Kidney epithelial cell (primary cell): ENCODE measurements around the gene PEX12. TPM values are rescaled to one million over a fixed set of nuclear protein-coding genes. Genes with fewer than 3 reads are reported as not detected.
"Not testable (repeated sequence)": the region's sequence is repeated elsewhere in the genome, so short reads cannot be mapped to it uniquely, and the experiment has no call there.

ENCODE experiments used
- DNase-seq: peaks from one replicate; pipeline ENCODE4 v3.0.0-alpha.2; 2010; ENCODE audit warnings: low read depth
- H3K27me3 ChIP-seq: 2 replicates; pipeline ENCODE4 v1.6.0; 2011; ENCODE audit warnings: low read length; ENCODE audit not compliant: control insufficient read depth, insufficient read depth
- H3K36me3 ChIP-seq: 2 replicates; pipeline ENCODE4 v1.5.1; 2011; ENCODE audit warnings: low read length; ENCODE audit not compliant: control insufficient read depth, insufficient read depth
- H3K4me3 ChIP-seq: 2 replicates; pipeline ENCODE4 v1.5.1; 2011; ENCODE audit warnings: low read depth, mild to moderate bottlenecking, control low read depth, low read length
- total RNA-seq: library from RNA; depleted of rRNA; stranded (reverse); fragments of >200 nt; gene quantifications from 2 replicates; pipeline ENCODE4 v1.2.3, GENCODE V29; 2015
- TF ChIP-seq, protein P1 (sequence below): IDR thresholded peaks from 2 replicates; pipeline ENCODE4 v1.5.1; 2011; ENCODE audit warnings: mild to moderate bottlenecking, moderate library complexity, low read length, control low read depth, inconsistent platforms; ENCODE audit not compliant: insufficient read depth, poor library complexity, severe bottlenecking

PEX12 gene
- total RNA-seq, 1 donor from 2014 or later, result 7.2 TPM

DNA sequence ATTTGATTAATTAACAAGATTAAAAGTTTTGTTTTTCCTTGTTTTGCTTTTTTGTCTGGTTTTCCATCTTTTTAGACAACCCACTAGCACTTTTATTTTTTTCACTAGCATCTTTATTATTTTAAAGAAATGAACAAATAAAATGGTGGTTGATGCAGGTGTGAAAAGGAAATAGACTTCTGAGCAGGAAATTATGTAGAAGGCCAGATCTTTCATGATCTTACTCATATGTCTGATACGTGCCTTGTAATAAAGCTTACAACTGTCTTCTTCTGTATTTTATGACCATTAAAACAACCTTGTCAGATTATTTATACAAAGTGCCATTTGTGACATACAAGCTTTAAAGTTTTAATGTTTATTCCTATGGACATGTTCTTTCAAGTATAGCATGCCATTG, 47.2 kb downstream of the PEX12 start:
- Histone ChIP-seq H3K4me3 (no peak overlapping the region), H3K36me3 (no peaks in the 10 kb centered on the region), H3K27me3 (no peaks in the 10 kb centered on the region)
- TF ChIP-seq, protein P1, sequence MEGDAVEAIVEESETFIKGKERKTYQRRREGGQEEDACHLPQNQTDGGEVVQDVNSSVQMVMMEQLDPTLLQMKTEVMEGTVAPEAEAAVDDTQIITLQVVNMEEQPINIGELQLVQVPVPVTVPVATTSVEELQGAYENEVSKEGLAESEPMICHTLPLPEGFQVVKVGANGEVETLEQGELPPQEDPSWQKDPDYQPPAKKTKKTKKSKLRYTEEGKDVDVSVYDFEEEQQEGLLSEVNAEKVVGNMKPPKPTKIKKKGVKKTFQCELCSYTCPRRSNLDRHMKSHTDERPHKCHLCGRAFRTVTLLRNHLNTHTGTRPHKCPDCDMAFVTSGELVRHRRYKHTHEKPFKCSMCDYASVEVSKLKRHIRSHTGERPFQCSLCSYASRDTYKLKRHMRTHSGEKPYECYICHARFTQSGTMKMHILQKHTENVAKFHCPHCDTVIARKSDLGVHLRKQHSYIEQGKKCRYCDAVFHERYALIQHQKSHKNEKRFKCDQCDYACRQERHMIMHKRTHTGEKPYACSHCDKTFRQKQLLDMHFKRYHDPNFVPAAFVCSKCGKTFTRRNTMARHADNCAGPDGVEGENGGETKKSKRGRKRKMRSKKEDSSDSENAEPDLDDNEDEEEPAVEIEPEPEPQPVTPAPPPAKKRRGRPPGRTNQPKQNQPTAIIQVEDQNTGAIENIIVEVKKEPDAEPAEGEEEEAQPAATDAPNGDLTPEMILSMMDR, result no peak
- no peak for DNase-seq

DNA sequence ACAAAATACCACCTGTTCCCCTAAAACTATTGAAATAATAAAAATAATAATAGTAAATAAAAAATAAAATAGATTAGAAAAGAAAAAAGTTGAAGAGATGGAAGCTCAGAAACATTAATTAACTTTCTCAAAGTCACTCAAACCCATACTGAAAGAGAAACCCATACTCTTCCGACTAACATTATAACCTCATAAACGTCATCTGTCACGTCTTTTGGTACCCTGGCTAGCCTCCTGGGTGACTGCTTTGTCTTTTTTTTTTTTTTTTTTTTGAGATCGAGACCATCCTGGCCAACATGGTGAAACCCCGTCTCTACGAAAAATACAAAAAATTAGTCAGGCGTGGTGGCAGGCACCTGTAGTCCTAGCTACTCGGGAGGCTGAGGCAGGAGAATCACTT, 48.5 kb downstream of the PEX12 start:
- Histone ChIP-seq H3K27me3 (no peaks in the 10 kb centered on the region), H3K36me3 (no peaks in the 10 kb centered on the region), H3K4me3 (no peak overlapping the region)
- TF ChIP-seq, protein P1, result no peak
- DNase-seq, result no peak

- not testable (repeated sequence) for H3K36me3 ChIP-seq, H3K4me3 ChIP-seq, H3K27me3 ChIP-seq, DNase-seq
Observed at GRCh38 chr17:35529326-35529725, 49.0 kb downstream of the PEX12 start.

Other genes starting within 250 kb of the PEX12 start
- 0.04 and 0.27 TPM in 2 replicates for gene SLFN11, start 204.9 kb downstream of the PEX12 start, total RNA-seq
- 12.8 and 12.9 TPM in 2 replicates for gene SLFN12, start 146.1 kb downstream of the PEX12 start, total RNA-seq
- gene SLFN13, start 129.8 kb downstream of the PEX12 start, total RNA-seq, result 2.3 and 4.4 TPM in 2 replicates
- gene SLFN12L, start 40.9 kb downstream of the PEX12 start, total RNA-seq, result not detected in 2 replicates
- not detected in 2 replicates for gene SLFN14, start 17.8 kb downstream of the PEX12 start, total RNA-seq
- 152 and 163 TPM in 2 replicates for gene AP2B1, start 8.8 kb upstream of the PEX12 start, total RNA-seq
- gene RASL10B, start 153.1 kb upstream of the PEX12 start, total RNA-seq, result 2.6 and 2.9 TPM in 2 replicates
- gene GAS2L2, start 174.7 kb upstream of the PEX12 start, total RNA-seq, result not detected in 2 replicates
- not detected in 2 replicates for gene C17orf50, start 182.3 kb upstream of the PEX12 start, total RNA-seq
- 0.17 TPM in 1 of 2 replicates, not detected in the other for gene MMP28, start 217.1 kb upstream of the PEX12 start, total RNA-seq
- 21.2 and 36.1 TPM in 2 replicates for gene TAF15, start 230.9 kb upstream of the PEX12 start, total RNA-seq